BJ (cell line): Measurements from ENCODE around the gene FANCC. TPM values are rescaled to one million over a fixed set of nuclear protein-coding genes. Genes with fewer than 3 reads are reported as not detected.

Experiments used
- CTCF ChIA-PET: fragments of 350-600 bp; formaldehyde crosslinking; extraction: SDS; loops from one replicate; lab custom pipeline; 2021; ENCODE audit warnings: antibody characterized with exemption, inconsistent platforms; lab: Yijun Ruan, JAX
- POLR2A ChIA-PET: fragments of 300-600 bp; sonication (Branson Sonifier 250); formaldehyde crosslinking; extraction: SDS; loops from one replicate; lab custom pipeline; 2021; ENCODE audit warnings: antibody characterized with exemption; lab: Charles Lee
- DNase-seq: peaks from one replicate; pipeline ENCODE4 v3.0.0-alpha.2; 2011; ENCODE audit warnings: low read depth
- H3K27me3 ChIP-seq: 2 replicates; pipeline ENCODE4 v1.6.0; 2011; ENCODE audit warnings: low read length; ENCODE audit not compliant: control insufficient read depth, insufficient read depth
- H3K36me3 ChIP-seq: 2 replicates; pipeline ENCODE4 v1.5.1; 2011; ENCODE audit warnings: low read length; ENCODE audit not compliant: control insufficient read depth, insufficient read depth
- H3K4me3 ChIP-seq: 2 replicates; pipeline ENCODE4 v1.5.1; 2011; ENCODE audit warnings: low read depth, mild to moderate bottlenecking, control low read depth, low read length
- CTCF ChIP-seq: IDR thresholded peaks from 2 replicates; pipeline ENCODE4 v1.5.1; 2011; ENCODE audit warnings: low read depth, mild to moderate bottlenecking, control low read depth, inconsistent platforms, low read length, moderate library complexity; ENCODE audit not compliant: insufficient read depth
- polyA plus RNA-seq: library from polyadenylated mRNA; depleted of rRNA; stranded (reverse); fragments of >200 nt; gene quantifications from 2 replicates; pipeline ENCODE4 v1.2.3, GENCODE V29; 2011

Gene FANCC
- polyA plus RNA-seq, 1 experiment = 6.1 TPM

- TF ChIP-seq CTCF = no peak
- CTCF ChIA-PET = interaction anchor here (1.2 kb wide), 1 partner anchor 24 kb away, joined by 3 read pairs; no protein-coding TSS in a partner anchor
- no peak for DNase-seq
- no peaks in the 10 kb centered on the region for H3K36me3 ChIP-seq
- H3K4me3 ChIP-seq = no peak overlapping the region
- H3K27me3 ChIP-seq = no peaks in the 10 kb centered on the region
- POLR2A ChIA-PET = no interaction called here
These were observed 66.9 kb downstream of the FANCC start for GRCh38 chr9:95250462-95251221.

GRCh38 chr9:95249986-95250385 lies 67.5 kb downstream of the FANCC start:
- no peak for TF ChIP-seq CTCF
- Histone ChIP-seq H3K36me3 (no peaks in the 10 kb centered on the region), H3K27me3 (no peaks in the 10 kb centered on the region), H3K4me3 (no peak overlapping the region)
- no peak for DNase-seq
- POLR2A ChIA-PET = no interaction called here
- CTCF ChIA-PET = interaction anchor here (1.2 kb wide), 1 partner anchor 23 kb away, joined by 3 read pairs; no protein-coding TSS in a partner anchor

- no peak for TF ChIP-seq CTCF
- ChIA-PET POLR2A (no interaction called here), CTCF (no interaction called here)
- H3K27me3 ChIP-seq = no peaks in the 10 kb centered on the region
- no peak for DNase-seq
- H3K4me3 ChIP-seq = no peak overlapping the region
- H3K36me3 ChIP-seq = no peaks in the 10 kb centered on the region
These were observed 71.0 kb downstream of the FANCC start for GRCh38 chr9:95246547-95246946.

- ChIA-PET POLR2A (no interaction called here), CTCF (no interaction called here)
- Histone ChIP-seq H3K4me3 (no peak overlapping the region), H3K27me3 (no peaks in the 10 kb centered on the region), H3K36me3 (peaks cover 2% of the 10 kb centered on the region; the same call in 1 of the 2 replicates)
- no peak for DNase-seq
- no peak for TF ChIP-seq CTCF
These were observed 74.9 kb downstream of the FANCC start for GRCh38 chr9:95242613-95243012.

GRCh38 chr9:95239071-95239470 lies 78.4 kb downstream of the FANCC start:
- ChIA-PET POLR2A (no interaction called here), CTCF (no interaction called here)
- Histone ChIP-seq H3K27me3 (no peaks in the 10 kb centered on the region), H3K36me3 (peaks cover 2% of the 10 kb centered on the region; the same call in 1 of the 2 replicates), H3K4me3 (no peak overlapping the region)
- no peak for DNase-seq
- no peak for TF ChIP-seq CTCF
